ENCODE results near the gene SRSF8.
"Not testable (repeated sequence)": the region's sequence is repeated elsewhere in the genome, so short reads cannot be mapped to it uniquely, and the experiment has no call there.

SRSF8 gene

GRCh38 chr11:95097209-95097608, 30.5 kb downstream of the SRSF8 start:
- DNase-seq (ENCODE audit: low read depth) = no peak

- no peak for DNase-seq (ENCODE audit: low read depth)
Observed at GRCh38 chr11:95098826-95099225, 32.1 kb downstream of the SRSF8 start.

- no peak for DNase-seq (ENCODE audit: low read depth)
Observed at GRCh38 chr11:95100191-95100648, 33.5 kb downstream of the SRSF8 start.

- no peak for DNase-seq (ENCODE audit: low read depth)
Observed at GRCh38 chr11:95100856-95101507, 34.3 kb downstream of the SRSF8 start.

GRCh38 chr11:95101935-95102334, 35.2 kb downstream of the SRSF8 start:
- DNase-seq (ENCODE audit: low read depth) = no peak

GRCh38 chr11:95102733-95103132, 36.0 kb downstream of the SRSF8 start:
- DNase-seq (ENCODE audit: low read depth) = no peak

- DNase-seq (ENCODE audit: low read depth) = no peak
Observed at GRCh38 chr11:95103701-95104100, 37.0 kb downstream of the SRSF8 start.

- DNase-seq (ENCODE audit: low read depth) = no peak
Observed at GRCh38 chr11:95104121-95104830, 37.6 kb downstream of the SRSF8 start.

- DNase-seq (ENCODE audit: low read depth) = no peak
Observed at GRCh38 chr11:95104856-95105255, 38.1 kb downstream of the SRSF8 start.

GRCh38 chr11:95108159-95108611, 41.5 kb downstream of the SRSF8 start:
- peak; percentile 48 for DNase-seq (ENCODE audit: low read depth)

GRCh38 chr11:95108671-95109551, 42.2 kb downstream of the SRSF8 start:
- peak; percentile 49 for DNase-seq (ENCODE audit: low read depth)

GRCh38 chr11:95111471-95111870, 44.8 kb downstream of the SRSF8 start:
- DNase-seq (ENCODE audit: low read depth) = not testable (repeated sequence)

GRCh38 chr11:95111923-95112540, 45.3 kb downstream of the SRSF8 start:
- DNase-seq (ENCODE audit: low read depth) = no peak

GRCh38 chr11:95115597-95115996, 48.9 kb downstream of the SRSF8 start:
- DNase-seq (ENCODE audit: low read depth) = no peak

- DNase-seq (ENCODE audit: low read depth) = no peak
Observed at GRCh38 chr11:95119361-95120060, 52.8 kb downstream of the SRSF8 start.

Data from EH (cell line).